Stromal cell of bone marrow (primary cell): ENCODE data around the gene CXCL8.

Experiments
- DNase-seq: peaks from one replicate; pipeline ENCODE4 v3.0.0-alpha.2; 2012; ENCODE audit warnings: low read depth

Gene CXCL8

DNA sequence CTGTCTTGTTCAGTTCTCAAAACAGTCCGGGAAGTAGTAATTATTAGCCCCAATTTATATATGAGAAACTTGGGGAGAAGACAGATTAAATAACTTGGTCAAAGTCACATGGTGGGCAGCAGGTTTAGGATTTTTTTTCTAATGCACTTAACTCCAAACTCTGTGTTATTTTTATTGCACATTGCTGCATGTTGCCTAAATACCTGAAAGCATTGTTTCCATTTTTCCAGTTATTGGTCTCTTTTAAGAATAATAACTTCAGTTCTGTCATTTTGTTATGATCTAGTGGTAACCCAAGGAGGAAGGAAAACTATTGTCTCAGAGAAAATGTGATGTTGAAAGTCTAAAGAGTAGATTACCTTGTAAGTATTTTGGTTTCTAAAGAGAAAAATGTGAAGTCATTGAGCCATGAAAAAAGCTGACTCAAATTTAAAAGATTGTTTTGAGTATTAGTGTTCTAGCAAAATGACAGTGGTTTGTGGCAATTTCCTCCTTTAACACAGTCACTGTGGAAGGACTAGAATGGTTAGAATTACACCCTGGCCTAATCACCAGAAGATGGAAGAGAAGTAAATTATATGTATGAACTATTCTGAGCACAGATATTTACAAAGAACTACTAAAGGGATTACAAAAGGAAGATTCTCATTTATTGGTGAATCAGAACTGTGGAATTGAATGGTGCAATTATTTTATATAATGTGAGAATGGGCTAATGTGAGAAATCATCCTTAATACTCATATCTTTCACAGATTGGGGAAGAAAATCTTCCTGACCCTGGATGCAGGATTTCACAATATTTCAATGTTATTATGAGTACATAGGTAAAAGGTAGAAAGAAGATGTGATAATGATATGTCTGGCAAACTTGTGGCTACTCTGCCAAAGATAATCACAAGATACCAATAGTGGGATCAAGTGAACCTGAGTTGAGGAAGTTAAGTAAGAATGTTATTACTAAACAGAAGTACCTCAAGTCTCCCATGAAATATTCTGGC is 21.7 kb upstream of the CXCL8 start:
- DNase-seq: no peak

DNA sequence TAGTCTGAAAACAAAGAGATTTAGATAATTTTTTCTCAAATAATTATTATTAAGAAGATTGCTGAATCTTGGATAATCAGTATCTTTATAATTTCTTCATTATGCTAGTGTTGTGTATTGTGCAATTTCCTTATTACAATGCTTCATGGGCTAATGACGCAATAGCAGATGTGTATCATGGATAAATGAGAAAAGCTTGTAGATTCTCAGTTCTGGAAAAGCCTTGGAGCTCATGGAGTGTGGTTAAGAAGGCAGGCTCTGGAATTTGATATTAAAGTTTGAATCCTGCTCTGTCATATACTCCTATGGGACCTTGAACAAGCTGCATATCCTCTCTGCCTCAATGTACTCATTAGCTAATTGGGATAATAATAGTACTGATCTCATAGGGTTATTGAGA is 18.9 kb upstream of the CXCL8 start:
- peak; percentile 69 for DNase-seq

DNA sequence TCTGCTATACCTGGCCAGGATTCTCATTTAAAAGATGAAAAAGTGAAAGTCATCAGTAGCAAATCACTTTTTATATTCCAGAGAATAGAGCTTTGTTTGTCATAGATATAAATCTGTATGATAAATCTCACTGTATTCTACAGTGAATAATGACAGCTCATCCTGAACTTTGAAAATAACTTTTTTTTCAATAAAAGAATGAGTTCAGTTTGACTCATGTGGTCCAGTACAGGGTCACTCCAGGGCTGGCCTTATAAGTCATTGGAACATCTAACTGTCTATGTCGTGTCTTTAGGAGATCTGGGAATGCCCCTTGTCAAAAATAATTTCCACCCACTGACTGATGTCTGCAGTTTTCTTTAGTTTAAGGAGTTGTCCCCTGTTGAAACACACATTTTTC is 18.5 kb upstream of the CXCL8 start:
- DNase-seq: peak; percentile 54

DNA sequence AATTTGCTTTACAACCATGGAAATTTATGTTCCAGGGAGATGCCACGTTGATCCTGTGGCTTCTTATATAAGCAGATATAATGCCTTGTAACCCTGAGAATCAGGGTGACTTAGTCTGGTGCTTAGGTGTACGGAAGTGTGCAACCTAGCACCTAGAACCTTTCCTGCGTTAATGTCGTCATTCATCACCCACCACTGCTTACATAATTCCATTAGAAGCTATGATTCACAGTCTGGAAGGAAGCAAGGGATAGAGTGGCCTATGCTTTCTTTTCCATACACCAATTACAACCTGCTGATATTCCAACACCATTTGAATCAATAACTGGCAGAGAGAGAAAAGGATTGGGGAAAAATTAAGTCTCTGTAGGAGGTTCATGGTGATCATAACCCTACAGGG is 17.3 kb upstream of the CXCL8 start:
- no peak for DNase-seq

DNA sequence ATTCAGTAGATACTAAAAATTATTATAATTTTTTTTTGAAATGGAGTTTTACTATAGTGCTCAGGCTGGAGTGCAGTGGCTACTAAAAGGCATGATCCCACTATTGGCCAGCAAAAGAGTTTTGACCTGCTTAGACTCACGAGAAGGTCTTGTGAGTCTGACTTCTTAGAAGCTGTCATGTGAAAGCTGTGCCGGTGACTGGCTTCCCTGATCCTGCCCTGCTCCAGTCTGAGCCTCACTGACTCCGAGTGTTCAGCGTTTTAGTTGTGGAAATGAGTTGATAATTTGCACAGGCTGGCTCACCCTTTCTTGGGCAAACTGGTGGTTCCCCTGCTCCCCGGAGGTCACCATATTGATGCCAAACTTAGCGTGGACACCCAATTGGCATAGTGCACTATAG is 16.4 kb upstream of the CXCL8 start:
- no peak for DNase-seq

DNA sequence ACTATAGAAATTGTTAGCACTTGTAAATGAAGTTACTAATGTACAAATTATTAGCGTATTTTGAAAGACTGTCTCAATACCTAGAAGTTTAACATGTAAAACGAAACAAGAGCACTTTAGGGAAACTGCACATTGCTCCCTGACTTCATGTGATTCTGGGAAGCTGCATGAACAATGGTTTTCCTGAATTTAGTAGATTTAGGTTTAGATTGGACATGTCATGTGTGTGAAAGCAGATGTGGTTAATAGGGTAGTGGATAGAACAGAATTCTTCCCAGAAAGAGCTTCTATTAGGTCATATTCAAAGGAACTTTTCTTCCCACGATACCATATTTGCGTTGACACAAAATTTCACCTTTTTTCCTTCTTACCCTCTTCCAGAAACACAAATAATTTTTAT is 14.9 kb upstream of the CXCL8 start:
- no peak for DNase-seq

DNA sequence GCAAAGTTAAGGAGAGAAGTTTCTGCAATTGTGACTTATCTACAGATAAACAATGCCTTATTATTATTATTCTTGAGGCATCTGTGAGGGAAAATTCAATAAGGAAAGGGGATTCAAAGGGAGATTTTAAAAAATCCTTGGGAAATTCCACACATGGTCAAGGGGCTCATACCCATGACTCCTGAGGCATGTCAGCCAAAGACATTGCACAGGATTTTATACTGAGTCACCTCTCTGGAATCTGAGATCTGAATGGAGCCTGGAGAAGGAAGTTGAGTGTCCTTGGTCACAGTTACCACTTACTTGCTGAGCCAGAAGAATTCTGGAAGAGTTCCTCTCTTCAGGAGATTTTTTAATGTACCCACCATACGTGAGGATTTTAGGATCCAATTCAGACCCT is 14.4 kb upstream of the CXCL8 start:
- peak; percentile 67 for DNase-seq

DNA sequence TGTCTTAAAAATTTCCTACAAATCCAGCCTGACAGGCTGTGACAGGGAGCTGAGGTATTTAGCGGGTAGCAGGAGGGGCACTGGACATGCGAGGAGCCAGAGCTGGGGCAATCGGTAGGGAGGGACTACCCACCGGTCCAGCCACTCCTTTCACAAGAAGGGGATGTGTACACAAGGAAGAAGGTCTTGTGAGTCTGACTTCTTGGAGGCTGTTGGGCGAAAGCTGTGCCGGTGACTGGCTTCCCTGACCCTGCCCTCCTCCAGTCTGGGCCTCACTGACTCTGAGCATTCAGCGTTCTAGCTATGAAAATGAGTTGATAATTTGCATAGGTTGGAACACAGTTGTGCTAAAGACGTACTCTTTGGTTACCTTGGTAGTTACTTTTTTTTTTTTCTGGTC is 12.7 kb upstream of the CXCL8 start:
- no peak for DNase-seq

DNA sequence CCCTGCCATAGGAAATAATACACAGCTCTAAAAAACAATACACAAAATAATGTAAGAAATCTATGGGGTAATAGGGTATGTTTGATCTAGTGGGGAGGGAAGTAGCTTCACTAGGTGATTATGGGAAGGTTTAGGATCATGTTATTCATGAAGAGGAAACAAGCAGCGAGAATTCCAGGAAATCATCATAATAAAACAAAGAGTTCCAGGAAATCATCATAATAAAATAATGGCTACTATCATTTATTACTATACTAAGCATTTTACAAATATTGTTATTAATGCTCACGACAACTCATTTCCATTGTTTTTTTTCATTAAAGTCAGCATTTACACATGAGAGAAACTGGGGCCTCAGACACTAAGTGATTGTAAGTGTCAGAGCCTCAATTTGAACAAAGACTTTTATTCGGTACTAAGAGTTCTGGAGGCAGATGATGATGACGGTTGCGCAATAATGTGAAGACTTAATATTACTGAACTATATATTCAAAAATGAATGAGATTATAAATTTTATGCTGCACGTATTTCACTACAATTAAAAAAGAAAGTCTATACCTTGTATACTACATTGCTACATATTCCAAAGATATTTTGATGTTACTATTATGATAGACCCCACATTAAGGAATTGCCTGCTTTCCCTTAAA is 12.2 kb upstream of the CXCL8 start:
- DNase-seq: no peak

DNA sequence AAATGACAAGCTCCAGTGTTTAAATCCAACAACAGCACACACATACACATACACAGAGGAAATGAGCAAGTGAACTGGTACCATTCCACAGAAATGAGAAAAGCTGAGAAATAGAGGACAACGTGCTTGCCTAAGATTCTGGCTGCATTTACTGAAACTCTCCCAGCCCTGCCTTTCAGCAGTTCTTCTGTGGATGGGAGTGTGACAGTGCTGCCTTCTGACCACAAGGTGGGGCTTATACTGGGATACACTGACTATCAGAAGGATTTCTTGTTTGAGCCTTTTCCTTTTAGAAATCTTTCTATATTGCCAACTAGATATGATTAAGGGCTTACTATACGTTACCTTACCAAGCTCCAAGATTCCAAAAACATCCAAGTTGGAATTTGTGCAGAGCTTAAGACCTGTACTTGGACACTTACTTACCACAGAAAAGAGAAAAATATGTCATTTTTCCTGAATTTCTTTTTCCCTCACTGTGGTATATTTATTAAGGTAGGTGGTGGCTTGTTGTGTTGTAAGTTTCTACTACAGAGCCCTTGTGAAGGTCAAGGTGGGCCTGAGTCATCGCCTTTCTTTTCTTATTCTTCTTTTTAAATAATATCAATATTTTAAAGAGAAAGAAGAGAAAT is 10.7 kb upstream of the CXCL8 start:
- peak; percentile 84 for DNase-seq

DNA sequence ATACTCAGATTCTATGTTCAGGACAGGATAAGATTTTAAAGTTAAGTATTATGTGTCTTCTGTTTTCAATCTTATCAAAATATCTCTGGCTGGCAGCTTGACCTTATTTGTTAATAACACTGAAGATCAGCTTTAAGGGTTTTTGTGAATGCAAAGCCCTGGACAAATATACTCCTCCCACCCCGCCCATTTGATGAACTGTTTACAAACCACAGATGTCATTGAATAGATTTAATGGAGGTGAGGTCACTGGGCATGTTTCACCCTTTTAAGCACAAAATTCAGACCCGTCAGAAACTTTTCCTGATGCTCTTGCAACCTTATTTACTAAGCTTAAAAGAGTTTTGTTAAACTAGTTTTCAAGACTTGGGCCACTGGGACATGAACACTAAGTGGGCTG is 10.1 kb upstream of the CXCL8 start:
- no peak for DNase-seq

DNA sequence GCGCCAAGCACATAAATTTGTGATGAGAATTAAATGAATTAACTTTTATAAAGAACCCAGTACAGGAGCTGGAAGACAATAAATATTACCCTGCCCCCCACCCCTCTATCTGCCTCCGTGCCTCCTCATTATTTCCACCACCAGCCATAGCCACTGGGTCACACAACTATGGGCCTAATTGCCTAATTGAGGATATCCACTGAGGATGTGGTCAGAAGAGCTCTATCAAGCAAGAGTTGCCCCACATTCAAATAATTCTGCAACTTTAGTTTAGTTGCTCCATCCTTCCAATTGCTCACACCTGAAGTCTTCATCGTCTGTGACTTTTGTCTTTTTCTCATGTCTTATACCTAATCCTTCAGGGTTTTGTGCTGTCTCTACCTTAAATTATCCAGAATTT is 9.5 kb upstream of the CXCL8 start:
- DNase-seq: no peak

DNA sequence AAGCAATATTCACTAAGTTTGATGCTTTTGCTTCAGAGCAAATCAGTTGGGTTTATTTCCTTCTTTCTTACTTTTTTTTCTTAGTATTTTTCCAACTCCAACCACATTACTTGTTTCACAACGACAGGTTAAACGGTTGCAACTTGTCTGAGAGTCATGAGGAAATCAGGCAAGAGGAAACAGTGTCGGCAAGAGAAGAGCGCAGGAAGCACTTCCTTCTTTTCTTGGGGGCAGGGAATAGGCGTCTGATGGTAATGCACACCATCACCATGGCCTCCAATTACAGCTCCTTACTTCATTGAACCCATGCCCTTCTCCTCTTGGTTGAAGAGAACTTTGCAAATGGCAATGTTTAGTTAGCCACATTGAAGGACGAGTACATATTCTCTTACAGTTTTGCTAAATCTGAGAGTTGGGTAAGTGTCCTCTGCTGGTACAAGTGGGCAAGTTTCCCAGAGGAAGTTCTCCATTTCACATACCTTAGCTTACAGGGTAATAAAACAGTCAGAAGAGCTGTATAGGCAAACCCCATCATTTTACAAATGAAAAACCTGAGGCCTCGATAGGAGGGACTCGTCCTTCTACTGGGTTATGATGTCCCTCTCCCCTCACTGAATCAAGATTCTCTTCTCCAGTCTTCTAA is 8.3 kb upstream of the CXCL8 start:
- no peak for DNase-seq

DNA sequence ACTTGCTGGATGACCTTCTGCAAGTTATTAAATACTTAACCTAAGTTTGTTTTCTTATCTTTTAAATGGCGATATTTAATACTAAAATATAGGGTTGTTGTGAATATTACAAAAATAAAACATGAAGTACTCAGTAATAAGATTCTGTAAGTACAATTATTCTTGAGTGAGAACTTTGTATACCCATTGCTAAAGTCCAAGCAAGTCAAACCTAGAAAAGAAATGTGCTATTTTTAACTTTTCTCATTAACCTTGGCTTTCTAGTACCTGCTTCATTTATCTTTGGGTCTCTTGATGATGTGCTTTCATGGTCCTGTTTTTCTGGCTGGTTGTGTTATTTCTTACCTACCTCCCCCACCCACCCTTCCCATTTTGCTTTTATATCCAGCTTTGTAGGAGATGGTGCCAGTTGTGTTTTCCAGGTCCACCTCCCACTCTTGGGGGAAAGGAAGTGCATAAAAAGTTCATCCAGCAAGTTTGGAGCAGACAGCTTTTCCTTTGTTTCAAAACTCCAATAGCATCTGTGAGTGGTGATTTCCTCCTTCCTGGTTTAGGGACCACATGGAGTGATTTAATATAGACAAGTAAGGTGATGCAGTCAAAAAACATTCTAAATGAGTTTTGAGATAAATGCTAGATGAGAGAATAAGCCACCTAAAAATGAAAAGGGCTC is 7.5 kb upstream of the CXCL8 start:
- DNase-seq: no peak

DNA sequence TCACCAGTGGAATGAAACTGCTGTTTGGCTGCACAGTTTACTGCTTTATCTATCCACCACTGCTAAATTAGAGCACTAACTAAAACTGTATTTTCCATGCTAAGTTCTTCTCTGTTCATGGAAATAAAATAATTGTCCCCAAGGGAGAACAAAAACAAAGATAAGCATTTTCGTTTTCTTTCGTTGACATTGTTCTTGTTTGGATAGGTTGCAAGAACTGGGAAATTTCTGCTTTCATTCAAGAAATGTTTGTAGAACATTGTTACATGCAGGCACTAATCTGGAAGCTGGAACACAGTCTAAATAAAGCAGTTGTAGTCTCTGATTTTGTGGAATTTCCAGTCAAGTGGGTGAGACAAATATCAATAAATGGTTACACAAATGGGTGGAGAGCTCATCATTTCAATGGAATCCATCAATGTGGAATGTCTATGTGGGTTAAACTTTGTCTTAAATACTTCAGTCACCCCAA is 5.8 kb upstream of the CXCL8 start:
- DNase-seq: no peak

DNA sequence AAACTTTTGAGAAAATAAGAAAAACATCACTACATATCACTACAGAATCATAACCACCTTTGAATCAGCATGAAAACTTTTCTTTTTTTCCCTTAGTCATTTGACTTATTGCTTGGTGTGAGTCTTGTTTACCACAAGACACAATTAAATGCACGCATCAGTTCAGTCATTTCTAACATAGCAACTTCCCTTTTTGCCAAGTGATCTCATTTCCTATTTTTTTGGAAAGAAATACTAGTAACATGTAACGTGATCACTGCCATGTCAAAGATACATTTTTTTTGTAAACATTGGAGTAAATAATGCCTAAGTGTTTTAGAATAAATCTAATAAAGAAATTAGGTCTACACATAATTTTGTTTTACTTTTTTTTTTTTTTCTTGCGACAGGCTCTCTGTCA is 5.1 kb upstream of the CXCL8 start:
- DNase-seq: no peak

DNA sequence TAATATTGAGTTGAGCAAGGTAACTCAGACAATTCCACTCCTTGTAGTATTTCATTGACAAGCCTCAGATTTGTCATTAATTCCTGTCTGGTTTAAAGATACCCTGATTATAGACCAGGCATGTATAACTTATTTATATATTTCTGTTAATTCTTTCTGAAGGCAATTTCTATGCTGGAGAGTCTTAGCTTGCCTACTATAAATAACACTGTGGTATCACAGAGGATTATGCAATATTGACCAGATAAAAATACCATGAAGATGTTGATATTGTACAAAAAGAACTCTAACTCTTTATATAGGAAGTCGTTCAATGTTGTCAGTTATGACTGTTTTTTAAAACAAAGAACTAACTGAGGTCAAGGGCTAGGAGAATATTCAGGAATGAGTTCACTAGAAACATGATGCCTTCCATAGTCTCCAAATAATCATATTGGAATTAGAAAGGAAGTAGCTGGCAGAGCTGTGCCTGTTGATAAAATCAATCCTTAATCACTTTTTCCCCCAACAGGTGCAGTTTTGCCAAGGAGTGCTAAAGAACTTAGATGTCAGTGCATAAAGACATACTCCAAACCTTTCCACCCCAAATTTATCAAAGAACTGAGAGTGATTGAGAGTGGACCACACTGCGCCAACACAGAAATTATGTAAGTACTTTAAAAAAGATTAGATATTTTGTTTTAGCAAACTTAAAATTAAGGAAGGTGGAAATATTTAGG is 821 bp downstream of the CXCL8 start:
- DNase-seq: no peak

DNA sequence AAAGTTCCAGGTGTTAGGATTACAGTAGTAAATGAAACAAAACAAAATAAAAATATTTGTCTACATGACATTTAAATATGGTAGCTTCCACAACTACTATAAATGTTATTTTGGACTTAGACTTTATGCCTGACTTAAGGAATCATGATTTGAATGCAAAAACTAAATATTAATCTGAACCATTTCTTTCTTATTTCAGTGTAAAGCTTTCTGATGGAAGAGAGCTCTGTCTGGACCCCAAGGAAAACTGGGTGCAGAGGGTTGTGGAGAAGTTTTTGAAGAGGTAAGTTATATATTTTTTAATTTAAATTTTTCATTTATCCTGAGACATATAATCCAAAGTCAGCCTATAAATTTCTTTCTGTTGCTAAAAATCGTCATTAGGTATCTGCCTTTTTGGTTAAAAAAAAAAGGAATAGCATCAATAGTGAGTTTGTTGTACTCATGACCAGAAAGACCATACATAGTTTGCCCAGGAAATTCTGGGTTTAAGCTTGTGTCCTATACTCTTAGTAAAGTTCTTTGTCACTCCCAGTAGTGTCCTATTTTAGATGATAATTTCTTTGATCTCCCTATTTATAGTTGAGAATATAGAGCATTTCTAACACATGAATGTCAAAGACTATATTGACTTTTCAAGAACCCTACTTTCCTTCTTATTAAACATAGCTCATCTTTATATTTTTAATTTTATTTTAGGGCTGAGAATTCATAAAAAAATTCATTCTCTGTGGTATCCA is 1.6 kb downstream of the CXCL8 start:
- DNase-seq: no peak

DNA sequence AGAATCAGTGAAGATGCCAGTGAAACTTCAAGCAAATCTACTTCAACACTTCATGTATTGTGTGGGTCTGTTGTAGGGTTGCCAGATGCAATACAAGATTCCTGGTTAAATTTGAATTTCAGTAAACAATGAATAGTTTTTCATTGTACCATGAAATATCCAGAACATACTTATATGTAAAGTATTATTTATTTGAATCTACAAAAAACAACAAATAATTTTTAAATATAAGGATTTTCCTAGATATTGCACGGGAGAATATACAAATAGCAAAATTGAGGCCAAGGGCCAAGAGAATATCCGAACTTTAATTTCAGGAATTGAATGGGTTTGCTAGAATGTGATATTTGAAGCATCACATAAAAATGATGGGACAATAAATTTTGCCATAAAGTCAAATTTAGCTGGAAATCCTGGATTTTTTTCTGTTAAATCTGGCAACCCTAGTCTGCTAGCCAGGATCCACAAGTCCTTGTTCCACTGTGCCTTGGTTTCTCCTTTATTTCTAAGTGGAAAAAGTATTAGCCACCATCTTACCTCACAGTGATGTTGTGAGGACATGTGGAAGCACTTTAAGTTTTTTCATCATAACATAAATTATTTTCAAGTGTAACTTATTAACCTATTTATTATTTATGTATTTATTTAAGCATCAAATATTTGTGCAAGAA is 2.3 kb downstream of the CXCL8 start:
- DNase-seq: no peak

DNA sequence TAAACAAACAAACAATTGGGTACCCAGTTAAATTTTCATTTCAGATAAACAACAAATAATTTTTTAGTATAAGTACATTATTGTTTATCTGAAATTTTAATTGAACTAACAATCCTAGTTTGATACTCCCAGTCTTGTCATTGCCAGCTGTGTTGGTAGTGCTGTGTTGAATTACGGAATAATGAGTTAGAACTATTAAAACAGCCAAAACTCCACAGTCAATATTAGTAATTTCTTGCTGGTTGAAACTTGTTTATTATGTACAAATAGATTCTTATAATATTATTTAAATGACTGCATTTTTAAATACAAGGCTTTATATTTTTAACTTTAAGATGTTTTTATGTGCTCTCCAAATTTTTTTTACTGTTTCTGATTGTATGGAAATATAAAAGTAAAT is 2.9 kb downstream of the CXCL8 start:
- no peak for DNase-seq
